Measurements from ENCODE around the gene CD101. TPM values are rescaled to one million over a fixed set of nuclear protein-coding genes. Genes with fewer than 3 reads are reported as not detected.

CD101 gene
- total and polyA plus RNA-seq, 12 donors: 0.30 to 2.3 (median 1.1) TPM

DNA sequence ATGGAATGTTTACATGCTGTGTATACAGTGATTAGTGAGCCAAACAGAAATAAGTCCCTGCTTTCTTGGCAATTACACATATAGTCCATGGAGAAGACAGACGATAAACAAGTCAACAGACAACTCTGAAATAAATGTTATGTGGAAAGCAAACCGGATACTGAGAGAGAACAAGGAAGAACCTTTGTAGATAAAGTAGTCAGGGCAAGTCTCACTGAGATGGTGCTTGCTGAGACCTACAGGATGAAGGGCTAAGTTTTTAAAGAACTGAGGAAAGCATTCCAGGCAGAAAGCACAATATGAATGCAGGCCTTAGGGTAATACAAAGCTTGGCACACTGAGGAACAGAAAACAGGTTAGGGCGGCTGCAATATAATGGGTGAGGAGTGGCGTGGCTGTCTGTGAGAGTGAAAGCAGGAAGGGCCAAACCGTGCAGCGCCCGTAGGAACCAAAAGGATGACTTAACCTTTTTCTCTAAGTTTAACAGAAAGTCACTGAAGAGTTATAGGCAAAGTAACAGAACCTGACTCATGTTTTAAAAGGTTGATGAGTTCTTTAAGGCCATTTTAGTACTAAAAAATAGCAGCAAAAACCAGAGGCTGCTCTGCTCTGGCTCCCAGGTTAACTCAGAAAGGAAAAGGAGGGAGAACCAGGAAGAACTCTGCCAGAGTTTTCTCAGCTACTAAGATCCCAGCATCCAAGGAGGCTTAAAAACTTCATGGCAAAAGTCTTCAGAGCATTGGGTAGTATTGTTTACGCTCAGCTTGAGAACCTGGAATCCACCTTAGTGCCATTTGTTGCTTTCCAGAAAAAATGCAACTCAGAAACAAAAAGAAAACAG lies 49.9 kb downstream of the CD101 start:
- TF ChIP-seq CTCF (IDR thresholded peaks at IDR 0.05): no peak
- Histone ChIP-seq H3K9me3 (no peaks in the 10 kb centered on the region), H3K27me3 (no peaks in the 10 kb centered on the region), H3K36me3 (no peaks in the 10 kb centered on the region), H3K4me3 (peak overlapping the region in 4 of 10 donors; percentile 7 to 27 (median 17)), H3K27ac (peak overlapping the region in 3 of 10 donors; percentile 55 to 75 (median 63)), H3K4me1 (peaks cover 0 to 38% (median 0%) of the 10 kb centered on the region in 9 donors)
- DNase-seq (no peak), ATAC-seq (peak in 3 of 8 donors; percentile 35 to 50 (median 50))
- WGBS, 2 donors: 41 to 53% methylated on average over 8 of the region's 8 CpGs
- intact Hi-C loops (cut with DNase I): loop anchor here in 9 of 10 donors (2.0 to 10.0 kb wide), 7 partner anchors 137 to 479 kb away; partner anchors contain the start of gene CD58 (in 7 of the 9)

DNA sequence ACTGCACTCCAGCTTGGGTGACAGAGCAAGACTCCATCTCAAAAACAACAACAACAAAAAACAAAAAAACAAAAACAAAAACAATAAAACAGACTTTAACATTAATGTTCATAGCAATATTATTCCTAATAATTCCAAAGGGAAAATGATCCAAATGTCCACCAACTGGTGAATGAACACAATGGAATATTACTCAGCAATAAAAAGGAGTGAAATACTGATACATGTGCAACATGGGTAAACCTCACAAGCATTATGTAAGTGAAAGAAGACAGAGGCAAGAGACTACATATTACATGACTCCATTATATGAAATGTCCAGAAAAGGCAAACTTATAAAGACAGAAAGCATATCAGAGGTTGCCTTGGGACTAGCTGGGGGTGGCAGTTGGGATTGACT lies 52.5 kb downstream of the CD101 start:
- Histone ChIP-seq H3K4me3 (no peak overlapping the region), H3K4me1 (peaks cover 0 to 37% (median 4%) of the 10 kb centered on the region in 9 donors), H3K36me3 (no peaks in the 10 kb centered on the region), H3K27me3 (no peaks in the 10 kb centered on the region), H3K9me3 (no peaks in the 10 kb centered on the region), H3K27ac (no peak overlapping the region)
- no peak for DNase-seq
- TF ChIP-seq CTCF (IDR thresholded peaks at IDR 0.05): no peak
- no peak for ATAC-seq
- intact Hi-C loops (cut with DNase I): loop anchor here (2.0 to 10.0 kb wide), 8 partner anchors 139 to 482 kb away; partner anchors contain the start of gene CD58 (in 7 of the 10)

- Histone ChIP-seq H3K4me3 (peak overlapping the region in 2 of 10 donors; percentile 73 to 81), H3K27ac (peak overlapping the region in 1 of 10 donors; percentile 64)
- no peak for TF ChIP-seq CTCF (IDR thresholded peaks at IDR 0.05)
These were observed 57.2 kb downstream of the CD101 start for GRCh38 chr1:117058810-117059209.

DNA sequence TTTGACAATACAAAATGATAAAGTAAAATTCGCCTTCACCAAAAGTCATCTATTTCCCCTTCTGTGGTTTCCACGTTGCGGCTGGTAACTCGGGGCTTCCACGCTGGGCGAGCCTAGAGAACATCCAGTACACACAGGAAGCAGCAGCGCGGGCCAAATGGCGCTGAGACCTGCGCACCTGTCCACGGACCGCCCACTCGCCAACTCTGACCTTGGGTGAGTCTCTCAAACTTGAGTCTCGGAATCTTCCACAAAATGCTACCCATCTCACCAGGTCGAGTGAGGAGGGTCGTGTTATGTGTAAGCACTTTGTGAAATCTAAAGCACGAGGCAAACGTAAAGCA lies 57.7 kb downstream of the CD101 start:
- Histone ChIP-seq H3K27me3 (no peaks in the 10 kb centered on the region), H3K9me3 (no peaks in the 10 kb centered on the region), H3K4me3 (peak overlapping the region; percentile 57 to 88 (median 78)), H3K27ac (peak overlapping the region in 2 of 10 donors; percentile 7 to 64), H3K36me3 (peaks cover 0 to 18% (median 0%) of the 10 kb centered on the region in 9 donors), H3K4me1 (peaks cover 0 to 25% (median 9%) of the 10 kb centered on the region in 9 donors)
- WGBS, 2 donors: 1 to 2% methylated on average over 18 of the region's 18 CpGs
- peak in 1 of 2 donors; percentile 14 for DNase-seq
- no peak for TF ChIP-seq CTCF (IDR thresholded peaks at IDR 0.05)
- intact Hi-C loops (cut with DNase I): loop anchor here in 8 of 10 donors (5.0 to 10.0 kb wide), 7 partner anchors 145 to 487 kb away; partner anchors contain the start of gene CD58 (in 7 of the 8)
- ATAC-seq: peak in 1 of 8 donors; percentile 11

More at GRCh38 chr1:117058810-117059209, 57.2 kb downstream of the CD101 start:
- Histone ChIP-seq H3K36me3 (peaks cover 0 to 16% (median 0%) of the 10 kb centered on the region in 9 donors), H3K4me1 (peaks cover 0 to 25% (median 9%) of the 10 kb centered on the region in 9 donors), H3K27me3 (no peaks in the 10 kb centered on the region), H3K9me3 (no peaks in the 10 kb centered on the region)
- WGBS, 2 donors: 49 to 58% methylated on average over 4 of the region's 4 CpGs
- ATAC-seq (no peak), DNase-seq (no peak)
- intact Hi-C loops (cut with DNase I): loop anchor here in 9 of 10 donors (1.0 to 10.0 kb wide), 8 partner anchors 144 to 488 kb away; partner anchors contain the start of gene CD58 (in 8 of the 9)

Measured in heart right ventricle (tissue), 16 donors.